HCT116 (cell line): Measurements from ENCODE around the gene TMCO4.

ENCODE experiments used
- ELF1 ChIP-seq: IDR thresholded peaks from 2 replicates; pipeline ENCODE4 v1.6.1; 2012; ENCODE audit warnings: low read depth, borderline replicate concordance
- MAX ChIP-seq: IDR thresholded peaks from 2 replicates; pipeline ENCODE4 v1.6.1; 2012
- POLR2A ChIP-seq: IDR thresholded peaks from 2 replicates; pipeline ENCODE4 v1.7.0; 2011; ENCODE audit warnings: borderline replicate concordance; ENCODE audit not compliant: insufficient read depth, insufficient read length; ENCODE audit errors: extremely low read depth
- POLR2AphosphoS5 ChIP-seq: IDR thresholded peaks from 2 replicates; pipeline ENCODE4 v1.6.1; 2011; ENCODE audit warnings: mild to moderate bottlenecking, low read depth, low read length, moderate library complexity
- RAD21 ChIP-seq: IDR thresholded peaks from 2 replicates; pipeline ENCODE4 v1.6.1; 2012; ENCODE audit warnings: low read depth, mild to moderate bottlenecking
- TF ChIP-seq, protein P1 (sequence below), 3 experiments: fragments of 200-600 bp in 1 of 3; sonication (generic) in 1 of 3; IDR thresholded peaks in 2 of 3; conservative IDR thresholded peaks in 1 of 3; 2 replicates each; pipeline ENCODE4 v1.5.1; 2012 to 2017; ENCODE audit warnings: low read depth in 2 of 3, low read length in 2 of 3, antibody characterized with exemption in 1 of 3, borderline replicate concordance in 1 of 3, control low read depth in 1 of 3, mild to moderate bottlenecking in 1 of 3, mixed read lengths in 1 of 3, mixed run types in 1 of 3, moderate library complexity in 1 of 3; ENCODE audit not compliant: insufficient read depth in 1 of 3
- TF ChIP-seq, protein P2 (sequence below): IDR thresholded peaks from 2 replicates; pipeline ENCODE4 v1.6.1; 2011; ENCODE audit warnings: mild to moderate bottlenecking, low read length, moderate library complexity; ENCODE audit not compliant: insufficient replicate concordance; ENCODE audit errors: extremely low read depth

DNA sequence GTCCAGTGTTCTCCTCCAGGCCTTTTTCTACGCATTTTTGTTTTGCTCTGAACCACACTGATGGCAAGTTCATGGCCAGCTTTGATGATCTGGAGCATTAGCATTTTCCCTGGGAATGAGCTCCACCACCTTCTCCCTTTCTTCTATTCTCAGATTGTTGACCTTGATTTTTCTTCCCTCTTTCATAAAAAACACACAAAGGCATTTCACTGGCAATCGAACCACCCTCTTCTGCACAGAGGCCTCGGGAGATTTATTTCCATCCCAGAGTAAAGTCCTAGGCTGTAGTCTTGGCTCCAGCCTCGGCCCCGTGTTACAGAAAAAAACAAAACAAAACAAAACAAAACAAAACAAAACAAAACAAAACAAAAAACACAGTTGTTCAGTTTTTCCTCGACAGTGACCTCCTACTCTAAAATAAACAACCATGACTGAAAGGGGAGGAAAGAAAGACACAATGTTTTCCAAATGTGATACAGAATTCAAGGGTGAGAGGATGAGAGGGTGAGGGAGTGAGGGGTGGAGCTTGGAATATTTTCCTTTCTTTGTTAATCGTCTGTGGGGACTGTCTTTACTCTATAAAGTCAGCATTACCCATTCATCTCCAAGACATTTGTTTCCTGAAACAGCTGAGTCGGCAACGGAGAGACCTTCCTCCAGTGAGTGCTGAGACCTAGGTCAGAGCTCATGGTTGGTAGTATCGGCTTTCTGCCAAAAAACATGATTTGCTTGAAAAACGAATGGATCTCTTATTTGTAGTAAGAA lies 45.2 kb upstream of the TMCO4 start:
- TF ChIP-seq POLR2A (no peak), MAX (no peak), ELF1 (no peak), RAD21 (no peak), POLR2AphosphoS5 (no peak)
- TF ChIP-seq, protein P1, sequence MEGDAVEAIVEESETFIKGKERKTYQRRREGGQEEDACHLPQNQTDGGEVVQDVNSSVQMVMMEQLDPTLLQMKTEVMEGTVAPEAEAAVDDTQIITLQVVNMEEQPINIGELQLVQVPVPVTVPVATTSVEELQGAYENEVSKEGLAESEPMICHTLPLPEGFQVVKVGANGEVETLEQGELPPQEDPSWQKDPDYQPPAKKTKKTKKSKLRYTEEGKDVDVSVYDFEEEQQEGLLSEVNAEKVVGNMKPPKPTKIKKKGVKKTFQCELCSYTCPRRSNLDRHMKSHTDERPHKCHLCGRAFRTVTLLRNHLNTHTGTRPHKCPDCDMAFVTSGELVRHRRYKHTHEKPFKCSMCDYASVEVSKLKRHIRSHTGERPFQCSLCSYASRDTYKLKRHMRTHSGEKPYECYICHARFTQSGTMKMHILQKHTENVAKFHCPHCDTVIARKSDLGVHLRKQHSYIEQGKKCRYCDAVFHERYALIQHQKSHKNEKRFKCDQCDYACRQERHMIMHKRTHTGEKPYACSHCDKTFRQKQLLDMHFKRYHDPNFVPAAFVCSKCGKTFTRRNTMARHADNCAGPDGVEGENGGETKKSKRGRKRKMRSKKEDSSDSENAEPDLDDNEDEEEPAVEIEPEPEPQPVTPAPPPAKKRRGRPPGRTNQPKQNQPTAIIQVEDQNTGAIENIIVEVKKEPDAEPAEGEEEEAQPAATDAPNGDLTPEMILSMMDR (IDR thresholded peaks at IDR 0.05 in 2 of 3, conservative IDR thresholded peaks at IDR 0.05 in 1 of 3; ENCODE audit: borderline replicate concordance in 1 of 3, insufficient read depth in 1 of 3, low read depth in 2 of 3, low read length in 2 of 3) = no peak
- TF ChIP-seq, protein P2, sequence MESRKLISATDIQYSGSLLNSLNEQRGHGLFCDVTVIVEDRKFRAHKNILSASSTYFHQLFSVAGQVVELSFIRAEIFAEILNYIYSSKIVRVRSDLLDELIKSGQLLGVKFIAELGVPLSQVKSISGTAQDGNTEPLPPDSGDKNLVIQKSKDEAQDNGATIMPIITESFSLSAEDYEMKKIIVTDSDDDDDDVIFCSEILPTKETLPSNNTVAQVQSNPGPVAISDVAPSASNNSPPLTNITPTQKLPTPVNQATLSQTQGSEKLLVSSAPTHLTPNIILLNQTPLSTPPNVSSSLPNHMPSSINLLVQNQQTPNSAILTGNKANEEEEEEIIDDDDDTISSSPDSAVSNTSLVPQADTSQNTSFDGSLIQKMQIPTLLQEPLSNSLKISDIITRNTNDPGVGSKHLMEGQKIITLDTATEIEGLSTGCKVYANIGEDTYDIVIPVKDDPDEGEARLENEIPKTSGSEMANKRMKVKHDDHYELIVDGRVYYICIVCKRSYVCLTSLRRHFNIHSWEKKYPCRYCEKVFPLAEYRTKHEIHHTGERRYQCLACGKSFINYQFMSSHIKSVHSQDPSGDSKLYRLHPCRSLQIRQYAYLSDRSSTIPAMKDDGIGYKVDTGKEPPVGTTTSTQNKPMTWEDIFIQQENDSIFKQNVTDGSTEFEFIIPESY = no peak
